ENCODE data around the gene MGAT5.

Gene MGAT5

GRCh38 chr2:134257509-134257908 is 3.6 kb downstream of the MGAT5 start:
- DNase-seq: no peak

GRCh38 chr2:134257965-134258683 is 4.3 kb downstream of the MGAT5 start:
- DNase-seq: peak; percentile 49

GRCh38 chr2:134258684-134259388 is 5.0 kb downstream of the MGAT5 start:
- DNase-seq: peak; percentile 21

GRCh38 chr2:134259571-134259970 is 5.7 kb downstream of the MGAT5 start:
- DNase-seq: no peak

GRCh38 chr2:134259994-134260393 is 6.1 kb downstream of the MGAT5 start:
- no peak for DNase-seq

GRCh38 chr2:134260713-134261112 is 6.8 kb downstream of the MGAT5 start:
- DNase-seq: no peak

GRCh38 chr2:134261398-134262131 is 7.7 kb downstream of the MGAT5 start:
- DNase-seq: no peak

- no peak for DNase-seq
Measured at GRCh38 chr2:134262684-134263083, 8.8 kb downstream of the MGAT5 start.

- no peak for DNase-seq
Measured at GRCh38 chr2:134268265-134268664, 14.4 kb downstream of the MGAT5 start.

- DNase-seq: no peak
Measured at GRCh38 chr2:134269230-134269629, 15.4 kb downstream of the MGAT5 start.

GRCh38 chr2:134269972-134270735 is 16.3 kb downstream of the MGAT5 start:
- no peak for DNase-seq

- DNase-seq: peak; percentile 62
Measured at GRCh38 chr2:134271758-134272157, 17.9 kb downstream of the MGAT5 start.

GRCh38 chr2:134272806-134273205 is 18.9 kb downstream of the MGAT5 start:
- DNase-seq: no peak

GRCh38 chr2:134273256-134273983 is 19.5 kb downstream of the MGAT5 start:
- DNase-seq: no peak

- DNase-seq: no peak
Measured at GRCh38 chr2:134274121-134274520, 20.2 kb downstream of the MGAT5 start.

- no peak for DNase-seq
Measured at GRCh38 chr2:134275058-134275862, 21.4 kb downstream of the MGAT5 start.

GRCh38 chr2:134276381-134277172 is 22.7 kb downstream of the MGAT5 start:
- no peak for DNase-seq

- DNase-seq: no peak
Measured at GRCh38 chr2:134277223-134277622, 23.4 kb downstream of the MGAT5 start.

GRCh38 chr2:134278553-134278952 is 24.7 kb downstream of the MGAT5 start:
- no peak for DNase-seq

GRCh38 chr2:134279417-134279816 is 25.5 kb downstream of the MGAT5 start:
- DNase-seq: no peak

GRCh38 chr2:134280231-134280630 is 26.4 kb downstream of the MGAT5 start:
- DNase-seq: no peak
